ENCODE measurements around the gene APBB1IP.
"Not testable (repeated sequence)": the region's sequence is repeated elsewhere in the genome, so short reads cannot be mapped to it uniquely, and the experiment has no call there.

APBB1IP gene

GRCh38 chr10:26492725-26493124, 54.6 kb downstream of the APBB1IP start:
- not testable (repeated sequence) for H3K4me1 ChIP-seq (ENCODE audit: control insufficient read depth in 1 of 2, insufficient read depth in 2 of 2, low read length in 2 of 2); H3K9me3 ChIP-seq (ENCODE audit: control insufficient read depth in 1 of 2, low read length in 2 of 2); H3K27ac ChIP-seq (ENCODE audit: low read length); H3K27me3 ChIP-seq (ENCODE audit: low read depth, low read length); H3K4me3 ChIP-seq (ENCODE audit: low read depth in 1 of 2, low read length in 2 of 2); H3K36me3 ChIP-seq (ENCODE audit: control insufficient read depth in 1 of 2, insufficient read depth in 2 of 2, low read length in 2 of 2)

GRCh38 chr10:26494018-26494417, 55.9 kb downstream of the APBB1IP start:
- Histone ChIP-seq H3K9me3 (ENCODE audit: control insufficient read depth in 1 of 2, low read length in 2 of 2) (no peaks in the 10 kb centered on the region), H3K36me3 (ENCODE audit: control insufficient read depth in 1 of 2, insufficient read depth in 2 of 2, low read length in 2 of 2) (no peaks in the 10 kb centered on the region), H3K4me1 (ENCODE audit: control insufficient read depth in 1 of 2, insufficient read depth in 2 of 2, low read length in 2 of 2) (no peaks in the 10 kb centered on the region), H3K4me3 (ENCODE audit: low read depth in 1 of 2, low read length in 2 of 2) (no peak overlapping the region), H3K27ac (ENCODE audit: low read length) (no peak overlapping the region), H3K27me3 (ENCODE audit: low read depth, low read length) (no peaks in the 10 kb centered on the region)

DNA sequence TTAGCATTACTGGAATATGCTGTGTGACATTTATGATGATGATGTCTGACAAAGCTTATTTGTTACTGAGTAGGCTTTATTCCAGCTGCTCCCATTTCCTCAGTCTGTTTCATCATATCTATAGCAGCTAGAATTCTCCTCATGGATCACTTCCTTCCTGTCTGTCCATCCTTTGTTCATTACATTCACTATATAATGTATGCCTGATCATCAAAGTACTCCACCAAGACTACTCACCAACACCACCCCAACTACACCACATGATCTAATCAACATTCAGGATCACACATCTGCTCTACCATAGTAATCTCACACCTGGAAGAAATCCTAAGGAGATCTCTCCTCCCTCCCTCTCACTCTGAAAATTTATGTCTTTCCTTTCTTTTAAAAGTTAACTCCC, 61.3 kb downstream of the APBB1IP start:
- Histone ChIP-seq H3K4me3 (ENCODE audit: low read depth in 1 of 2, low read length in 2 of 2) (no peak overlapping the region), H3K27me3 (ENCODE audit: low read depth, low read length) (no peaks in the 10 kb centered on the region), H3K36me3 (ENCODE audit: control insufficient read depth in 1 of 2, insufficient read depth in 2 of 2, low read length in 2 of 2) (no peaks in the 10 kb centered on the region), H3K4me1 (ENCODE audit: control insufficient read depth in 1 of 2, insufficient read depth in 2 of 2, low read length in 2 of 2) (no peaks in the 10 kb centered on the region), H3K9me3 (ENCODE audit: control insufficient read depth in 1 of 2, low read length in 2 of 2) (no peaks in the 10 kb centered on the region), H3K27ac (ENCODE audit: low read length) (no peak overlapping the region)

DNA sequence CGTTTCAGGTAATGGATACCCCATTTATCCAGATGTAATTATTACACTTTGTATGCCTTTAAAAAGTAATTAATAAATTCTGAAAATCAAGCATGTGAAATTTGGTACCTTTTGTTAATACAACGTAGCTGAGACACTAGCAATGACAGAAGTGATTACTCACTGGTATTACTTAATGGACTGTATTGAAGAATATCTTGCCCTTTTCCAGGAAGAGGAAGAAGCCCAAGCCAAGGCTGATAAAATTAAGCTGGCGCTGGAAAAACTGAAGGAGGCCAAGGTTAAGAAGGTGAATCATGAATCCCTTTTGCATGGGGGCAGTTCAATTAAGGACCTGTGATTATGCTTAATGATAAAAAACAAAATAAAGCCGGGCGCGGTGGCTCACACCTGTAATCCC, 64.8 kb downstream of the APBB1IP start:
- Histone ChIP-seq H3K27me3 (ENCODE audit: low read depth, low read length) (no peaks in the 10 kb centered on the region), H3K36me3 (ENCODE audit: control insufficient read depth in 1 of 2, insufficient read depth in 2 of 2, low read length in 2 of 2) (no peaks in the 10 kb centered on the region), H3K27ac (ENCODE audit: low read length) (no peak overlapping the region), H3K9me3 (ENCODE audit: control insufficient read depth in 1 of 2, low read length in 2 of 2) (no peaks in the 10 kb centered on the region), H3K4me3 (ENCODE audit: low read depth in 1 of 2, low read length in 2 of 2) (no peak overlapping the region), H3K4me1 (ENCODE audit: control insufficient read depth in 1 of 2, insufficient read depth in 2 of 2, low read length in 2 of 2) (no peaks in the 10 kb centered on the region)

DNA sequence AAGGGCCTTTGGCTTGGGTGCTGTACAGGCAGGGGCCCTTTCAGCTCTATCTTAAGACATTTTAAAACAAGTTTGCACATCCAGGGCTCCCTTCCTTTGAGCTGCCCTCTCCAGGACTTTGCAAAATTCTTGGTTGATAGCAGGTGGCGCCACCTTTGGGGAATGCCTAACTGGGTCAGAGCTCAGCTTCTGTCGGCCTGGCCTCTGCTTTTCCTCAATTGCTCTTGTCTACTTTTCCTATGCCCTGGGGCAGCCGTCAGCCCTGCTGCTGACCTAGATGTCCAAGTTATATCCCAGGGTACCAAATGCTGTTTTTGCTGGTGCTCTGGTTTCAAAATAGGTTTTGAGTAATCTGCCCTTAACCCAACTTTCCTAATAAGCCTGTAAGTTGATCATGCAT, 65.8 kb downstream of the APBB1IP start:
- no peaks in the 10 kb centered on the region for H3K4me1 ChIP-seq (ENCODE audit: control insufficient read depth in 1 of 2, insufficient read depth in 2 of 2, low read length in 2 of 2)
- no peak overlapping the region for H3K27ac ChIP-seq (ENCODE audit: low read length)
- no peak overlapping the region for H3K4me3 ChIP-seq (ENCODE audit: low read depth in 1 of 2, low read length in 2 of 2)
- peaks cover 0 to 1% of the 10 kb centered on the region in 2 donors for H3K9me3 ChIP-seq (ENCODE audit: control insufficient read depth in 1 of 2, low read length in 2 of 2)
- H3K36me3 ChIP-seq (ENCODE audit: control insufficient read depth in 1 of 2, insufficient read depth in 2 of 2, low read length in 2 of 2): no peaks in the 10 kb centered on the region
- H3K27me3 ChIP-seq (ENCODE audit: low read depth, low read length): no peaks in the 10 kb centered on the region

GRCh38 chr10:26504429-26504828, 66.3 kb downstream of the APBB1IP start:
- H3K4me1 ChIP-seq (ENCODE audit: control insufficient read depth in 1 of 2, insufficient read depth in 2 of 2, low read length in 2 of 2); H3K27me3 ChIP-seq (ENCODE audit: low read depth, low read length); H3K9me3 ChIP-seq (ENCODE audit: control insufficient read depth in 1 of 2, low read length in 2 of 2); H3K4me3 ChIP-seq (ENCODE audit: low read depth in 1 of 2, low read length in 2 of 2); H3K27ac ChIP-seq (ENCODE audit: low read length); H3K36me3 ChIP-seq (ENCODE audit: control insufficient read depth in 1 of 2, insufficient read depth in 2 of 2, low read length in 2 of 2): not testable (repeated sequence)

DNA sequence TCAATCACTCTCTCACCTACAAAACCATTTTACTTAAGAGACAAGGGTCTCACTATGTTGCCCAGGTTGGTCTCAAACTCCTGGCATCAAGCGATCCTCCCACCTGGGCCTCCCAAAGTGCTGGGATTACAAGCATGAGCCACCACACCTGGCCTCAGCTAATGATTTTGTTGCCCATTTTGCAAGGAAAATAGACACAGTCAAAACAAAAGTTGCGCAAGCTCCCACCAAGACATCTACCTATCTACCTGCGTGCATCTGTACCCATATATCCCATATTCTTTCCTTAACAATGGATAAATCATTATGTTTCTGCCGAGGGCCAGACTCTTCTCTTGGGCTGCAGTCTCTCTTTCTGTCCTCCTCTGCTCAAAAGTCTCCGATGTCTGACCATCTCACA, 67.3 kb downstream of the APBB1IP start:
- H3K27me3 ChIP-seq (ENCODE audit: low read depth, low read length): no peaks in the 10 kb centered on the region
- peaks cover 0 to 5% of the 10 kb centered on the region in 2 donors for H3K9me3 ChIP-seq (ENCODE audit: control insufficient read depth in 1 of 2, low read length in 2 of 2)
- no peaks in the 10 kb centered on the region for H3K4me1 ChIP-seq (ENCODE audit: control insufficient read depth in 1 of 2, insufficient read depth in 2 of 2, low read length in 2 of 2)
- H3K27ac ChIP-seq (ENCODE audit: low read length): no peak overlapping the region
- no peaks in the 10 kb centered on the region for H3K36me3 ChIP-seq (ENCODE audit: control insufficient read depth in 1 of 2, insufficient read depth in 2 of 2, low read length in 2 of 2)
- no peak overlapping the region for H3K4me3 ChIP-seq (ENCODE audit: low read depth in 1 of 2, low read length in 2 of 2)

GRCh38 chr10:26506736-26507135, 68.6 kb downstream of the APBB1IP start:
- Histone ChIP-seq H3K27ac (ENCODE audit: low read length) (no peak overlapping the region), H3K27me3 (ENCODE audit: low read depth, low read length) (no peaks in the 10 kb centered on the region), H3K4me3 (ENCODE audit: low read depth in 1 of 2, low read length in 2 of 2) (no peak overlapping the region), H3K4me1 (ENCODE audit: control insufficient read depth in 1 of 2, insufficient read depth in 2 of 2, low read length in 2 of 2) (no peaks in the 10 kb centered on the region), H3K9me3 (ENCODE audit: control insufficient read depth in 1 of 2, low read length in 2 of 2) (peaks cover 0 to 5% of the 10 kb centered on the region in 2 donors), H3K36me3 (ENCODE audit: control insufficient read depth in 1 of 2, insufficient read depth in 2 of 2, low read length in 2 of 2) (no peaks in the 10 kb centered on the region)

DNA sequence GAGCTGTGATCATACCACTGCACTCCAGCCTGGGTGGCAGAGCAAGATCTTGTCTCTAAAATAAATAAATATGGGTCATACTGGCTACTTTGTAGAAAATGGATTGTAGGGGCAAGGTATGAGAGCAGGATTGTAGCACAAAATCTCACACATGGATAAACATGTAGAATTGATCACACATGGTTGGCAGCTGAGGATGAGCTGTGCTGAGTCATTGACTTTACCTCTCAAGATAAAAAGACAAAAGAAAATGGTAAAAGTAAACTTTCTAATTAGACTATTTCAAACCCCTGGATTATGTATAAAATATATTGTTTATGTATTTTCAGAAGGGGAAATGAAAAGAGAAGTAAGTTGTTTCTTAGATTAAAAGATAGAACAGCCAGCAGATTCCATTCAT, 69.3 kb downstream of the APBB1IP start:
- no peak overlapping the region for H3K4me3 ChIP-seq (ENCODE audit: low read depth in 1 of 2, low read length in 2 of 2)
- peaks cover 0 to 6% of the 10 kb centered on the region in 2 donors for H3K9me3 ChIP-seq (ENCODE audit: control insufficient read depth in 1 of 2, low read length in 2 of 2)
- no peaks in the 10 kb centered on the region for H3K4me1 ChIP-seq (ENCODE audit: control insufficient read depth in 1 of 2, insufficient read depth in 2 of 2, low read length in 2 of 2)
- no peak overlapping the region for H3K27ac ChIP-seq (ENCODE audit: low read length)
- no peaks in the 10 kb centered on the region for H3K27me3 ChIP-seq (ENCODE audit: low read depth, low read length)
- H3K36me3 ChIP-seq (ENCODE audit: control insufficient read depth in 1 of 2, insufficient read depth in 2 of 2, low read length in 2 of 2): peaks cover 0 to 3% of the 10 kb centered on the region in 2 donors

DNA sequence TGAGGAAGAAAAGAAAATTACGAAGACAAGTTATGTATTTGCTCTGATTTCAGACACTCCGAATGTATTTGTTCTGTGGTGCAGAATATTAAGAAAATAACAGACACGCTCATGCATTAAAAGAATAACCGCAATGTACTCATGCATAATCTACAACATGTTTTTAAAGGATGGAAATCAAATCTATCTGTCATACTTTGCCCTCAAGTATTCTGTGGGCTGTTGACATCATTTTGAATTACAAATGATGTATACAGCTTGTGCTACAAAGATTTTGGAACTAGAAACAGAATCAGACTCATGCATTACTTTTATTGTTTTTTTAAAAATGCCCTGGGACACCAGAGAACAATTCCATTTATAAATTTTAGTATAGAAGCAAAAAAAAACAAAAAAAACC, 69.9 kb downstream of the APBB1IP start:
- Histone ChIP-seq H3K4me1 (ENCODE audit: control insufficient read depth in 1 of 2, insufficient read depth in 2 of 2, low read length in 2 of 2) (no peaks in the 10 kb centered on the region), H3K36me3 (ENCODE audit: control insufficient read depth in 1 of 2, insufficient read depth in 2 of 2, low read length in 2 of 2) (peaks cover 0 to 3% of the 10 kb centered on the region in 2 donors), H3K27me3 (ENCODE audit: low read depth, low read length) (no peaks in the 10 kb centered on the region), H3K4me3 (ENCODE audit: low read depth in 1 of 2, low read length in 2 of 2) (no peak overlapping the region), H3K9me3 (ENCODE audit: control insufficient read depth in 1 of 2, low read length in 2 of 2) (peaks cover 0 to 11% of the 10 kb centered on the region in 2 donors), H3K27ac (ENCODE audit: low read length) (no peak overlapping the region)

GRCh38 chr10:26509307-26509706, 71.2 kb downstream of the APBB1IP start:
- Histone ChIP-seq H3K36me3 (ENCODE audit: control insufficient read depth in 1 of 2, insufficient read depth in 2 of 2, low read length in 2 of 2) (peaks cover 0 to 3% of the 10 kb centered on the region in 2 donors), H3K9me3 (ENCODE audit: control insufficient read depth in 1 of 2, low read length in 2 of 2) (peaks cover 0 to 14% of the 10 kb centered on the region in 2 donors), H3K27ac (ENCODE audit: low read length) (no peak overlapping the region), H3K4me3 (ENCODE audit: low read depth in 1 of 2, low read length in 2 of 2) (no peak overlapping the region), H3K4me1 (ENCODE audit: control insufficient read depth in 1 of 2, insufficient read depth in 2 of 2, low read length in 2 of 2) (no peaks in the 10 kb centered on the region), H3K27me3 (ENCODE audit: low read depth, low read length) (no peaks in the 10 kb centered on the region)

DNA sequence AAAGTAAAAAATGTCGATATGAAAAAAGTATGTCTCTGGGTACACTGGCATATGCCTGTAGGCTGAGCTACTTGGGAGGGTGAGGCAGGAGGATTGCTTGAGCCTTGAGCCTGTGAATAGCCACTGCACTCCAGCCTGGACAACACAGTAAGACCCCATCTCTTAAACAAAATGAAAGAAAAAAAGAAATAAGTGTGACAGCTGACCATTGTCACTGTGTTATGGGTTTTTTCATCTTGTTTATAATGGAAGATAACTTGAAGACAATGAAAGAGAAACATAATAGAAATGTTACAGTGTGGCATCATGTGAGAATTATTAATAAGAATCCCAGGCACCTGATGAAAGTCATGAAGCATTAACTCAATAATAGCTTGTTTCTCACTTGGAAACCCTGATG, 75.0 kb downstream of the APBB1IP start:
- peaks cover 0 to 14% of the 10 kb centered on the region in 2 donors for H3K9me3 ChIP-seq (ENCODE audit: control insufficient read depth in 1 of 2, low read length in 2 of 2)

More for the DNA sequence above, 75.0 kb downstream of the APBB1IP start:
- no peak overlapping the region for H3K4me3 ChIP-seq (ENCODE audit: low read depth in 1 of 2, low read length in 2 of 2)
- no peaks in the 10 kb centered on the region for H3K4me1 ChIP-seq (ENCODE audit: control insufficient read depth in 1 of 2, insufficient read depth in 2 of 2, low read length in 2 of 2)
- peaks cover 0 to 3% of the 10 kb centered on the region in 2 donors for H3K36me3 ChIP-seq (ENCODE audit: control insufficient read depth in 1 of 2, insufficient read depth in 2 of 2, low read length in 2 of 2)
- no peak overlapping the region for H3K27ac ChIP-seq (ENCODE audit: low read length)
- no peaks in the 10 kb centered on the region for H3K27me3 ChIP-seq (ENCODE audit: low read depth, low read length)
